NCI-H146 treated with DMSO at 0.1 percent for 48 hours (cell line): ENCODE measurements around the gene PSME4.
"Not testable (repeated sequence)": the region's sequence is repeated elsewhere in the genome, so short reads cannot be mapped to it uniquely, and the experiment has no call there.

Experiments used
- DNase-seq: peaks from one replicate; lab custom pipeline; 2025; ENCODE audit not compliant: unreplicated experiment; lab: John Stamatoyannopoulos, UW

PSME4 gene

DNA sequence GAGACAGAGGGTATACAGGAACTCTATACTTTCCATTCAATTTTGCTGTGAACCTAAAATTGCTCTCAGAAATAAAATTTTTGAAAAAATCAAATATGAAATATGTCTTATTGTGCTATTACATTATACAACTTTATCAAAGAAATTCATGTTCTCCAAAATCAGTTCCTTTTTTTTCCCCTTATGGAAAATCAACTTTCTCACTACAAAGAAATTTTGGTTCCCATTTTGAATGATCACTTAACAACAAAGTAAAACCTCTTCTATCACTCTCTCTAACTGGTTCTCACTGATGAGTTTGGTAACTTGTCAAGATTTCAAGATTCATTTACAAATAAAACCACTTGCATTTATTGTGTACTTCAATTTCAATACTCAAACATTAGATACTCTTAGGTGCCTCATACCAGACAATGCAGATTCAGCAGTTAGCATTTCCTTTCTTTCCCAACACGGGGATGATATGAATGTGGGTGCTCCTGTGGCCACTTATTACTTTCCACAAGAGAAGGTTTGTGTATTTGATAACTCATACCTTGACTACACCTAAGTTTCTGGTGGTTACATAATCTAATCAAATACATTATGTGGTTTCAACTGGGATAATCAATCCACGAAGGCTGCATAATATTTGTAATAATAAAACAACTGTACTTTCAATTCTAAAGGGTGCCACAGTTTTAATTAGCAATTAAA lies 6.4 kb downstream of the PSME4 start:
- no peak for DNase-seq

DNA sequence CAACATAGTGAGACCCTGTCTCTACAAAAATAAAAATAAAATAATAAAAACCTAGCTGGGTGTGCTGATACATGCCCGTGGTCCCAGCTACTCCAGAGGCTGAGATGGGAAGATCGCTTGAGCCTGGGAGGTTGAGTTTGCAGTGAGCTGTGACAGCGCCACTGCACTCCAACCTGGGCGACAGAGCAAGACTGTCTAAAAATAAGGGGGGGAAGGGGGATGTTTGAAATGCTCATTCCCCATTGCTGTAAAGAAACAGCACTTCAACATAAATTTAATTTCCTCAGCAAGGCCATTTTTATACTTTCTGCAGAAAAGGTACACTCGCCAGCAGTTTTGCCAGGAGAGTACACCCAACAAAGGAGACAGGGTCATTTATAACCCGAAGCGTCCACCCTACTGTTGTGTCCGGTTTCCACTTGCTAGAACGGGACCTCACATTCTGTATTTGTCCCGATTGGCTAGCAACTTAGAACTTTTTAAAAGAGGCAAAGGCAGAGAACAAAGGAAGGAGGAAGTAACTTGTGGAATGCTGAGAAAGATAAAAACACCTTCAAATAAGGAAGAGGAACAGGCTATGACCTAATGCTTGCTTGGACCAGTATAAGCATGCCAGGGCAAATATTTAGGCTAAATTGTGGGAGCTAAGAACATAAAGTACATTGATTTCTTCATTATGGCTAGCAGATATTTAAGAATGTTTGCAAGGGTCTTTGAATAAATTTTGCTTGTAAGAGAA lies 9.1 kb downstream of the PSME4 start:
- not testable (repeated sequence) for DNase-seq

DNA sequence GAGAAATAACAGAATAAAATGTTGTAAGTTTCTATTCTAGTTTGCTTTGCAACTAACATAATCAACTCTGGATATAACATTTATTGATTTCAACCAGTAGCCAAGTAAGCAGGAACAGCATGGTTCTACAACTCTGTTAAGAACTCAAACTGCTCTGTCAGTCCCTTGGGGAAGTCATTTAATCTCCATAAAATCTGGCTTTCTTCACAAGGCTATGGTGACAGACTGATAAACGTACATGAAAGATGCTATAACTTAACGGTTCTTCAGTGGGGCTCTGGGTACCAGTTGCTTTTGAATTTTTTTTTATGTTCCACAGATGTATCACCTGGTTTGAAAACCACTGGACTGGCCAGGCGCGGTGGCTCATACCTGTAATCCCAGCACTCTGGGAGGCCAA lies 10.3 kb downstream of the PSME4 start:
- DNase-seq = no peak

DNA sequence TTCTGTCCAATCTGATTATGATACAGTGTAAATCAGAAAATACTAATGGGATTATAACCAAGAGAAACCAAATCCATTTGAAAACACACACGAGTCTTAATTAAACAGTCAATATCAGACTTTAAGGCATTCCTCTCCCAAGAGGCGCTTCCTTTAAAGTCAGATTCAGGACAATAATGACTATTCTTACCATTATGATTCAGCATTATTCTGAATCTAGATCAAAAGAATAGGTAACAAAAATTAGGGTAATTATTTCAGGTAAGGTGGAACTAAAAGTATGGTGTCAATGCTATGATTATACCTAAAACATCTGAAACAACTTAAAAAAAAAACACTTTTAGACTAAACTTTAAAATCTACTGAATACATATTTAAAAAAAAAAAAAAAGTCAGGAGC lies 12.3 kb downstream of the PSME4 start:
- DNase-seq = no peak

DNA sequence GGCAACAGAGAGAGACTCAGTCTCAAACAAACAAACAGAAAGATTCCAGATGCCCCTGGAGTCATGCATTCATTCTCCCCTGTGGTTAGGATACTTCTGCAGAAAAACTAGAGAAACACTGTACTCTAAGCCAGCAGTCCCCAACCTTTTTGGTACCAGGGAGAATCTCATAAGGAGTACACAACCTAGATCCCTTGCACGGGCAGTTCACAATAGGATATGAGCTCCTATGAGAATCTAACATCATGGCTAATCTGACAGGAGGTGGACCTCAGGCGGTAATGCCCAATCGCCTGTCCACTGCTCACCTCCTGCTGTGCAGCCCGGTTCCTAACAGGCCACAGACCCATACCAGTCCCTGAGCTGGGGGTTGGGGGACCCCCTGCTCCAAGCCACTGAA lies 18.3 kb downstream of the PSME4 start:
- no peak for DNase-seq

DNA sequence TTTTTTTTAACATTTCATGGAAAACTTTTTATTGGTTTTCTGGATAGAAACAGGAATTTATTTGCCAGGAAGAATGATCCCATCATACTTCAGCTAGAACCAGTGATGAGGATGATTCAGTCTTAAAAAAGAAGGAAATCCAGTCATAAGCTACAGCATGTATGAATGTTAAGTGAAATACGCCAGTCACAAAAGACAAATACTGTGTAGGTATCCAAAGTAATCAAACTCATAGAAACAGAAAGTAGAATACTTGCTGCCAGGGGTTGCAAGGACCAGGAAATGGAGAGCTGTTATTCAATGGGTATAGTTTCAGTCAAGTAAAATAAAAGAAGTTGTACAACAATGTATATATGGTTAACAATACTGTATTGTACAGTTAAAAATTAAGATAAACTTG lies 21.3 kb downstream of the PSME4 start:
- DNase-seq = no peak

DNA sequence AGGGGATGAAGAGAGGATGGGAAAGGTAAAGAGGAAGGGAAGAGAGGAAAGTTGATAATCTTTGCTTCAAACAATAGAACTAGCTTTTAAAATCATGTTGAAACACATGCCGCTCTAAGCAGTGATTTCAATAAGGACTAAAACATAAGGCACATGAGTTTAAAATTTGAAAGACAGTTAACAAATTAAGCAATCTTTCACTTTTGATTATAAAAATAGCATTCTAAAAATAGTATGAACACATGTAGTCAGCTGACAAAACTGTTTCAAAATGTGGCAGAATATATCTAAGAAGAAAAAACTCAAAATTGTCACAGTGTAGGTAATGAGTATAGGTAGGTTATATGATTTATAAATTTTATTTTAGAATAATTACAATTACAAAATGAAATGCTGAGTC lies 25.3 kb downstream of the PSME4 start:
- no peak for DNase-seq

DNA sequence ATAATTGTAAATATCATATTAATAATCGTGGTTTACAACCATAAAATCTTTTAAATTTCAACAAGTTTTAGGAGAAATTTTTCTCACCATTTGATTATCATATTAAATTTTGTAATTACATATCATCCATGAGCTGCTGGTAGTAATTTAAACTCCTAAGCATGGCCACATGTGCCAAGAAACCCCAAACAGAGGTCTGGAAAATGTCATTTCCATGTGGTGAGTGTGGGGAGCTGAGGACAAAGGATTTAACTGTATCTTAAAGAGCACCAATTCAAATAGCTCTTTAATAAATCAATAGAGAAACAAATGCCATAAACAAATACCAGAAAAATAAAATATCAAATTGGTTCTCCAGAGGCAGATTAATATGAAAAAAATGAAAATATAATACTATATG lies 26.3 kb downstream of the PSME4 start:
- no peak for DNase-seq

DNA sequence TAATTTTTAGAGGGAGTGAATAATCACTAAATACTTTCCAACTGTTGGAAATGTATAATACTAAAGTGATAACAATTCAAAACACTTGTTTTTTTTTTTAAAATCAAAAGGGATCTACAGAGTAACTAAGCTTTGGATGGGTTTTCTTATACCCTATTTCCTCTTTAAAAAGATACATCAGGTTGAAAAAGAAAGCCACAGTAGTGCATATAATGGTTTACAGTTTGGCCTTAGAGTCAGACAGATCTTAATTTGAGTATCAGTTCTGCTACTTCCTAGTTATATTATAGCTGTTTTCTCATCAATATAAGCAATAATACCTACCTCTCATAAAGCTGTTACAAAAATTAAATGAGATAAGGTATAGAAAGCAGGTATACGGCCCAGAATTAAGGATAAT lies 28.5 kb downstream of the PSME4 start:
- no peak for DNase-seq

DNA sequence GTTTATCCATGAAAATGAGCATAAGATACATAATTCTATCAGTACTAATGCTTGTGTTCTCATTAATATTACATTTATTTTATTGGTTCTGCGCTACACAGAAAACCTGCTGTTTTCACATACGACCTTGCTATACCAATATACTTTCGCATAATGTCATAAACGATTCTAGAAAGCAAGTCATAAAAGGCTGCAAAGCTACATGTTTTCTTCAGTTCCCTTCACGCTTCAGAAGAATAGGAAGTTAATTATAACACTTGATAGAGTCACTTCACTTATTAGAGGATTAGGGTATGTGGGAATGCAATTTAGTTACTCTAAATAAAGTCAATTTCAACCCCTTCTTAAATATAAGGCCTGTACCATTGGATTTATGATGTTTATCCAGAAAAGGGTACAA lies 29.0 kb downstream of the PSME4 start:
- no peak for DNase-seq

DNA sequence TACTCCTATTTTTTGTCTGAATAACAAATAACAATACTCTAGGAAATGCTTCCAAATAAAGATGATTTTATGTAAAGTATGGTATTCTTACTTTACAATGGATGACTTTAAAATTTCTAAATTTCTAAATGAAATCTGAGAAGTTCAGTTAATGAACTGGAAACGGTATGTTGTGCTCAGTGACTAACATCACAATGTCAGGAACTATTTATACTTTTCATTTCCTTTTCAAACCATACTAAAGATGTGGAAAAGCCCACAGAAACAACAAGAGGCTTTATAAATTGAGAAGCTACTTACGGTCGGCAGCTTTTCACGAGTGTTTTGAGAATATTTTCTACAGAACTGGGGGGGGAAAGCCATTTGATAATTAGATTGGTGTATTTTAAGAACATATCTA lies 31.1 kb downstream of the PSME4 start:
- DNase-seq = no peak

DNA sequence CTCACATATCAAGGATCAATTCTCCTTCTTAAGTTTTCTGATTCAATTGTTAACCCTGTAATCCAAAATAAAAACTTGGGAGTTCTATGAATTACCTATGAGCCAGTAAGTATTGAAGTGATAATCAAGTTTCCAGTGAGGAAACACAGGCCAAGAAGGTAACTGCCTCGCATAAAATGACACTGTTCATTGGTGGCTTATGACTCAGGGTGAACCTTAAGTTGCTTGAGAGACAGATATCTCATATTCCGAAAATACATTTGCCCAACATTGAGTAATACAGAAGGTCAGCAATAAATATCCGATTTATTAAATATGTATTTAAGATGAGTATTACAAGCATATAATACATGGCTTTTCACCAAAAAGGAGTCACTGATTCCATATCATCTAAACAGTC lies 31.9 kb downstream of the PSME4 start:
- no peak for DNase-seq

DNA sequence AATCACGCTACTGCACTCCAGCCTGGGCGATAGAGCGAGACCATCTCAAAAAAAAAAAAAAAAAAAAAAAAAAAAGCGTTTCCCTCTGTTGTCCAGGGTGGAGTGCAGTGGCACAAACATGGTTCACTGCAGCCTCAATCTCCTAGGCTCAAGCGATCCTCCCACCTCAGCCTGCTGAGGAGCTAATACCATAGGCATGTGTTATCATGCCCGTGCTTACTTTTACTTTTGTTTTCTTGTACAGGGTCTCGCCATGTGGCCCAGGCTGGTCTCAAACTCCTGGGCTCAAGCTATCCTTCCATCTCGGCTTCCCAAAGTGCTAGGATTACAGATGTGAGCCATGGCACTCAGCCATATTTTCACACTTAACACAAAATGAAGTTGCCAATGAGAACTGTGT lies 37.5 kb downstream of the PSME4 start:
- no peak for DNase-seq

DNA sequence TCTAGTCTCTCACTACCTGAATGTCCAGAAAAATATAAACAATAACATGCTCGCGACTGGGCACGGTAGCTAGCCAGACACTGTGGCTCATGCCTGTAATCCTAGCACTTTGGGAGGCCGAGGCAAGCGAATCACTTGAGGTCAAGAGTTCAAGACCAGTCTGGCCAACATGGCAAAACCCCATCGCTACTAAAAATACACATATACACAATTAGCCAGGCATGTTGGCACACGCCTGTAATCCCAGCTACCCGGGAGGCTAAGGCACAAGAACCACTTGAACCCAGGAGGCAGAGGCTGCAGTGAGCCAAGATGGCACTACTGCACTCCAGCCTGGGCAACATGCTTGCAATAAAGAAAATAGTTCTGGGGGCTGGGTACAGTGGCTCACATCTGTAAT lies 44.5 kb downstream of the PSME4 start:
- not testable (repeated sequence) for DNase-seq

DNA sequence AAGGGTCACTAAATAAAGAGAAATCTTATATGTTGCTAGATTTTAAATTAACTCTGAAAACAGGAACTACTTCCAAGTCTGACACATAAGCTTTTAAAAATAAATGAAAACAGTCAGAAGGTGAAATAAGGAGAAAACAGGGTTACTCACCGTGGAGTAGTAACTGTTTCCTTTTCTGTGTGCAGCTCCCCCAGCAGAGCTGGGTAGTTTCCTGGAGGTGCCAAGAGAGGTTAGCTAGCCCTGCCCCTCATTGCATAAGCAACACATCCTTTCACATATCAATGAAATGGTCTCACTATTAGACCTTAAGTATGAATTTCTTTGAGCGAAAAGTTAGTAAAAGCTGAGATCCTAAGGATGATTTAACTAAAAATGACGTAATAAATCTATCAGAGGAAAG lies 57.1 kb downstream of the PSME4 start:
- no peak for DNase-seq

DNA sequence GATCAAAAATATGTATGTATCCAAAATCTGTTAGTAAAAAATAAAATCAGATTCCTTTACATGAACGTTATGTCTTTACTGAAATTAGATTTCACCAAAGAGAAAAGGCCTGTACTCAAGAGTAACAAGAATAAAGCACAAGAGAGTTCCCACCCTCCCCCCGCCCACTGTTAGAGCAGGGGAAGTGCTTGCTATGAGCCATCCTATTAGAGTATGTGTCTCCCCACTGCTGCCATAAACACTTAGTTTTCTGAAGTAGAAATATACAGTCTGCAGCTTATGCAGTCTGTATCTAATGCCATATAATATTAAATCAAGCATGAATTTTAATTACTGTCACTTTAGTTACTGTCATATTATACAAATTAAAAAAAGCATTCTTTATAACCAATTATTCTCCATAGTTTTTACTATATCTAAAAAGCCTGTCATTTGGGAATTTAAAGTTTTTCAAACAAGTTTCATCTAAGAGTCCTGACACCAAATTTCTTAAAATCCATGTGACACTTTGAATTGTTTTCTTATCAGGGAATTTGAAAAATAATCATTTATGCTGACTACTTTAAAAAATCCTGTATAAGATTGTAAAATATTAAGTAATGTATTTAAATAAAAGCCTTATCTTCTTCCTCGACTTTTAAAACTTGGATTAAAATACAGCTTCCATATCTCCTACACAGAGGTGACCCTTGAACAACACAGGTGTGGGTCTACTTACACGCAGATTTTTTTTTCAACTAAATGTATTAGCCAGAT lies 59.2 kb downstream of the PSME4 start:
- DNase-seq = no peak

DNA sequence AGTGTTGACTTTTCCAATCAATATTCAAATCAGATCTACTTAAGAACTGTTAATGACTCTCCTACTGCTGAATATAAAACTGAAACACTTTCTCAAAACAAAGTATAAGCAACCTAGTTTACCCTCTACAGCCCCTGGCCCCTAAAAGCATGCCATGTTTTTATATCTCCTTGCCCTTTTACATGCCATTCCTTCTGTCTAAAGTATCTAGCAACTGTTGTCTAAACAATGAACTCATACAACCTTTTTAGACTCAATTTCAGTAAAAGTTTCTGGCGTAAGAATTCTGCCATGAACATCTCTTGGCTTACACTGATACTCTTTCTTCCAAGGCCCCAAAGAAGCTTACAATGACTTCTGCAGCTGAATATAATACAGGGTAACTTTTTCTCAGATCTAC lies 63.2 kb downstream of the PSME4 start:
- DNase-seq = no peak

DNA sequence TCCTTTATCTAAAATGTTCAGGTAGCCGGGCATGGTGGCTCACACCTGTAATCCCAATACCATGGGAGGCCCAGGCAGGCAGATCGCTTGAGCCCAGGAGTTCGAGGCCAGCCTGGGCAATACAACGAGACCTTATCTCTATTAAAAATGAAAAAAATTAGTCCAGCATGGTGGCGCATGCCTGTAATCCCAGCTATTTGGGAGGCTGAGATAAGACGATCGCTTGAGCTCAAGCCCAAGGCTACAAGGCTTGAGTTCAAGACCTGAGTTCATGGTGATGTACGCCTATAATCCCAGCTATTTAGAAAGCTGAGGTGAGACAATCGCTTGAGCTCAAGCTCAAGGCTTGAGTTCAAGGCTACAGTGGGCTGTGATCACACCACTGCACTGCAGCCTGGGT lies 65.4 kb downstream of the PSME4 start:
- DNase-seq = no peak

DNA sequence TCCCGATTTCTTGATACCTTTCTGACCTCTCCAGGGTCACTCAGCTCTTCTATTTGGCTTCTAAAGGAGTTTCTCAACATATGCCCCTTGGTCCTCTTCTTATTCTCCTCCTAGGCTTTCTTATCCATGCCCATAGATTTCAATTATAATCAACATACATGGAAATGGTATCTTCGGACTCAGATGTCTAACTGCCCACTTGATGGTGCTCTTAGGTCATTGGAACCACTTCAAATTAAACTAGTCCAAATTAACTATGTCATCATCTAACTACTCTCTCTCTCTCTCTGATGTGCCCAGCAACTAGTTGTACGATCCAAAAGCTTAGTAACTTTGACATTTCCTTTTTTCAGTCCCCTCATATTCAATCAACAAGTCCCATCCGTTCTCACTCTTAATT lies 67.8 kb downstream of the PSME4 start:
- DNase-seq = no peak

DNA sequence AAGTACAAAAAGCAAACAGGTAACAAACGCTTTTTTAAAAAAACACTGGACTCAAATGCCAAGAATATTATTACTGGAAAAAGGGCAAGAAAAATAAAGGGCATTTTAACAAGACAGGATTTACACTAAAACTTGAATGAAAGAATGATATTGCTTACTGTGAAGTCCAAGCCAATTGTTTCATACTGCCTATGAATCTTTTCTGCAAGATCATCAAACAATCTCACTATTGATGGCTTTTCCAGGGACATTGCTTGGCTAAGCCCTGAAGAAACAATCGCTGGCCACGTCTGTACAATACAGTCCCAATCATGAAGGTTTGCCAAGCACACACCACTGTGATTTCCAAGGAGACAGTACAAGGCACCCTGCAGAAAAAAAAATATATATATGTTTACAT lies 69.6 kb downstream of the PSME4 start:
- no peak for DNase-seq

DNA sequence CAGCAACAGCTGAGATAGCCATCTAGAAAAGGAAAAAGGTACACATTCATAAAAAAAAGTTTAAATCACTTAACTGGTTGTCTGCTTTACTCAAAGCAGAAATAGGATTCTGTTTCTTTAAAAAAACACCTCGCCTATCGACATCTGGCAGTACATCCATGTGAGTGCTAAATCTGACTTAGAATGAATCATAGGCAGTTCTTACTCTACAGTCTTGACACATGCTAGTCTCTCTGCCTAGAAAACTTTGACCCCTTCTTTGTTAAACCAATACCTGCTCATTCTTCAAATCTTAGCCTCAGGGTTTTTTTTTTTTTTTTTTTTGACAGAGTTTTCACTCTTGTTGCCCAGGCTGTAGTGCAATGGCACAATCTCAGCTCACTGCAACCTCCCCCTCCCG lies 73.9 kb downstream of the PSME4 start:
- DNase-seq = no peak
